Measurements from ENCODE around the gene BCR. TPM values are rescaled to one million over a fixed set of nuclear protein-coding genes. Genes with fewer than 3 reads are reported as not detected.

Gene BCR
- total and polyA plus RNA-seq, 2 donors = 17.9 to 22.8 TPM

GRCh38 chr22:23147617-23148387, 32.5 kb upstream of the BCR start:
- Histone ChIP-seq H3K9me3 (ENCODE audit: control insufficient read depth in 2 of 2, insufficient read depth in 1 of 2, low read length in 1 of 2) (no peaks in the 10 kb centered on the region), H3K27me3 (ENCODE audit: control insufficient read depth in 2 of 2, insufficient read depth in 1 of 2, low read length in 1 of 2) (peaks cover 0 to 9% of the 10 kb centered on the region in 2 donors), H3K36me3 (ENCODE audit: control insufficient read depth in 2 of 2, insufficient read depth in 2 of 2, low read length in 1 of 2) (no peaks in the 10 kb centered on the region), H3K4me1 (ENCODE audit: control insufficient read depth in 2 of 2, insufficient read depth in 2 of 2, low read length in 2 of 2) (peaks cover 13 to 40% of the 10 kb centered on the region in 2 donors), H3K4me3 (ENCODE audit: low read length in 2 of 2) (no peak overlapping the region), H3K27ac (ENCODE audit: low read depth in 1 of 2, low read length in 1 of 2) (no peak overlapping the region)
- WGBS = 86% methylated on average over 6 of the region's 6 CpGs
- DNase-seq (ENCODE audit: low read depth in 6 of 9, low spot score in 9 of 9) = no peak

- Histone ChIP-seq H3K36me3 (ENCODE audit: control insufficient read depth in 2 of 2, insufficient read depth in 2 of 2, low read length in 1 of 2) (no peaks in the 10 kb centered on the region), H3K27ac (ENCODE audit: low read depth in 1 of 2, low read length in 1 of 2) (no peak overlapping the region), H3K27me3 (ENCODE audit: control insufficient read depth in 2 of 2, insufficient read depth in 1 of 2, low read length in 1 of 2) (peaks cover 0 to 9% of the 10 kb centered on the region in 2 donors), H3K4me1 (ENCODE audit: control insufficient read depth in 2 of 2, insufficient read depth in 2 of 2, low read length in 2 of 2) (peaks cover 6 to 47% of the 10 kb centered on the region in 2 donors), H3K4me3 (ENCODE audit: low read length in 2 of 2) (no peak overlapping the region), H3K9me3 (ENCODE audit: control insufficient read depth in 2 of 2, insufficient read depth in 1 of 2, low read length in 1 of 2) (no peaks in the 10 kb centered on the region)
- DNase-seq (ENCODE audit: low read depth in 6 of 9, low spot score in 9 of 9) = no peak
- 93% methylated on average over 15 of the region's 15 CpGs for WGBS
These were observed 30.5 kb upstream of the BCR start for GRCh38 chr22:23149743-23150238.

DNA sequence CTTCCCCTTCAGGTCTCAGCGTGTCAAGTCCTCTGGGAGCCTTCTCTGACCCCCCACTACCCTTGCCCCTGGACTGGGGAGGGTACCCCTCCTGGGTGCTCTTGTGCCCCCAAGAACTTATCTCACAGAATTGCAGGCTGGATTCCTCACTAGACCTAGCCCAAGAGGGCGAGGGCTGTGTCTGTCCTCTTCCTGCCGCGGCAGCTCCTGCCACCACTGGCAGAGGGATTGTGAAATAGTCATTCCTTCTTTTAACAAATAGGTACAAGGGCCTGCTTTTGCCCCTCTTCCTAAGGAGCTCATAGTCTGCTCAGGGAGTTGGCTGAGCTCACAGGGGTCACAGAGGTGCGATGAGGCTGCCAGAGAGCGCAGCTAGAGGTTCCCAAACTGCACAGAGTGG, 29.5 kb upstream of the BCR start:
- peaks cover 0 to 37% of the 10 kb centered on the region in 2 donors for H3K4me1 ChIP-seq (ENCODE audit: control insufficient read depth in 2 of 2, insufficient read depth in 2 of 2, low read length in 2 of 2)
- DNase-seq (ENCODE audit: low read depth in 6 of 9, low spot score in 9 of 9) = no peak
- WGBS = 98% methylated on average over 6 of the region's 6 CpGs

DNA sequence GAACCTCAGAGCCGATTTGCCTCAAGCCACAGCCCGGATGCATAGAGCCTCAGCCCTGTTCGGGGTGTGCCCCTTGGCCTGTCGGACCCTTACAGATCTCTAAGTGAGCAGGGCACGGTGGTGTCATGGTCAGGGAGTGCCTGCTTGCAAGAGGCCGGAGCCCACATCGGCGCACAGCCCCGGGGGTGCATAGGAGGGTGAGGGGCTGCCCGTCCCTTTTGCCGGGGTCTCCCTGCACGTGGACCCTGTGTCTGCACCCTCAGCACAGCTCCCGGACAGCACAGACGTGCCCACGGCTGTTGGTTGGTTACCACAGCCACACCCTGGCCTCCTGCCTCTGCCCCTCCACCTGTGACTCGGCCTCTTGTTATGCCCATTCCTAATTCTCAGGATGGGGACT, 28.5 kb upstream of the BCR start:
- Histone ChIP-seq H3K27ac (ENCODE audit: low read depth in 1 of 2, low read length in 1 of 2) (no peak overlapping the region), H3K36me3 (ENCODE audit: control insufficient read depth in 2 of 2, insufficient read depth in 2 of 2, low read length in 1 of 2) (no peaks in the 10 kb centered on the region), H3K4me1 (ENCODE audit: control insufficient read depth in 2 of 2, insufficient read depth in 2 of 2, low read length in 2 of 2) (peaks cover 0 to 35% of the 10 kb centered on the region in 2 donors), H3K9me3 (ENCODE audit: control insufficient read depth in 2 of 2, insufficient read depth in 1 of 2, low read length in 1 of 2) (no peaks in the 10 kb centered on the region), H3K27me3 (ENCODE audit: control insufficient read depth in 2 of 2, insufficient read depth in 1 of 2, low read length in 1 of 2) (no peaks in the 10 kb centered on the region), H3K4me3 (ENCODE audit: low read length in 2 of 2) (no peak overlapping the region)
- WGBS = 93% methylated on average over 16 of the region's 16 CpGs
- no peak for DNase-seq (ENCODE audit: low read depth in 6 of 9, low spot score in 9 of 9)

More for the DNA sequence above, 29.5 kb upstream of the BCR start:
- no peak overlapping the region for H3K4me3 ChIP-seq (ENCODE audit: low read length in 2 of 2)
- no peaks in the 10 kb centered on the region for H3K9me3 ChIP-seq (ENCODE audit: control insufficient read depth in 2 of 2, insufficient read depth in 1 of 2, low read length in 1 of 2)
- H3K27ac ChIP-seq (ENCODE audit: low read depth in 1 of 2, low read length in 1 of 2) = no peak overlapping the region
- H3K27me3 ChIP-seq (ENCODE audit: control insufficient read depth in 2 of 2, insufficient read depth in 1 of 2, low read length in 1 of 2) = peaks cover 0 to 4% of the 10 kb centered on the region in 2 donors
- no peaks in the 10 kb centered on the region for H3K36me3 ChIP-seq (ENCODE audit: control insufficient read depth in 2 of 2, insufficient read depth in 2 of 2, low read length in 1 of 2)

GRCh38 chr22:23152238-23153114, 27.8 kb upstream of the BCR start:
- H3K4me1 ChIP-seq (ENCODE audit: control insufficient read depth in 2 of 2, insufficient read depth in 2 of 2, low read length in 2 of 2) = peaks cover 0 to 35% of the 10 kb centered on the region in 2 donors
- no peak overlapping the region for H3K4me3 ChIP-seq (ENCODE audit: low read length in 2 of 2)
- H3K27ac ChIP-seq (ENCODE audit: low read depth in 1 of 2, low read length in 1 of 2) = peak overlapping the region in 1 of 2 donors; percentile 17
- H3K9me3 ChIP-seq (ENCODE audit: control insufficient read depth in 2 of 2, insufficient read depth in 1 of 2, low read length in 1 of 2) = no peaks in the 10 kb centered on the region
- DNase-seq (ENCODE audit: low read depth in 6 of 9, low spot score in 9 of 9) = no peak
- H3K36me3 ChIP-seq (ENCODE audit: control insufficient read depth in 2 of 2, insufficient read depth in 2 of 2, low read length in 1 of 2) = no peaks in the 10 kb centered on the region
- WGBS = 94% methylated on average over 19 of the region's 19 CpGs
- no peaks in the 10 kb centered on the region for H3K27me3 ChIP-seq (ENCODE audit: control insufficient read depth in 2 of 2, insufficient read depth in 1 of 2, low read length in 1 of 2)

GRCh38 chr22:23153994-23154393, 26.3 kb upstream of the BCR start:
- Histone ChIP-seq H3K27me3 (ENCODE audit: control insufficient read depth in 2 of 2, insufficient read depth in 1 of 2, low read length in 1 of 2) (no peaks in the 10 kb centered on the region), H3K4me1 (ENCODE audit: control insufficient read depth in 2 of 2, insufficient read depth in 2 of 2, low read length in 2 of 2) (peaks cover 0 to 28% of the 10 kb centered on the region in 2 donors), H3K9me3 (ENCODE audit: control insufficient read depth in 2 of 2, insufficient read depth in 1 of 2, low read length in 1 of 2) (no peaks in the 10 kb centered on the region), H3K36me3 (ENCODE audit: control insufficient read depth in 2 of 2, insufficient read depth in 2 of 2, low read length in 1 of 2) (no peaks in the 10 kb centered on the region), H3K27ac (ENCODE audit: low read depth in 1 of 2, low read length in 1 of 2) (peak overlapping the region in 1 of 2 donors; percentile 11), H3K4me3 (ENCODE audit: low read length in 2 of 2) (no peak overlapping the region)
- WGBS = 96% methylated on average over 7 of the region's 7 CpGs
- DNase-seq (ENCODE audit: low read depth in 6 of 9, low spot score in 9 of 9) = no peak

GRCh38 chr22:23154461-23154860, 25.8 kb upstream of the BCR start:
- 97% methylated on average over 5 of the region's 5 CpGs for WGBS
- Histone ChIP-seq H3K27me3 (ENCODE audit: control insufficient read depth in 2 of 2, insufficient read depth in 1 of 2, low read length in 1 of 2) (no peaks in the 10 kb centered on the region), H3K27ac (ENCODE audit: low read depth in 1 of 2, low read length in 1 of 2) (no peak overlapping the region), H3K4me3 (ENCODE audit: low read length in 2 of 2) (no peak overlapping the region), H3K36me3 (ENCODE audit: control insufficient read depth in 2 of 2, insufficient read depth in 2 of 2, low read length in 1 of 2) (no peaks in the 10 kb centered on the region), H3K4me1 (ENCODE audit: control insufficient read depth in 2 of 2, insufficient read depth in 2 of 2, low read length in 2 of 2) (peaks cover 0 to 25% of the 10 kb centered on the region in 2 donors), H3K9me3 (ENCODE audit: control insufficient read depth in 2 of 2, insufficient read depth in 1 of 2, low read length in 1 of 2) (no peaks in the 10 kb centered on the region)
- DNase-seq (ENCODE audit: low read depth in 6 of 9, low spot score in 9 of 9) = no peak

- 98% methylated on average over 3 of the region's 3 CpGs for WGBS
- Histone ChIP-seq H3K4me3 (ENCODE audit: low read length in 2 of 2) (no peak overlapping the region), H3K4me1 (ENCODE audit: control insufficient read depth in 2 of 2, insufficient read depth in 2 of 2, low read length in 2 of 2) (peaks cover 0 to 23% of the 10 kb centered on the region in 2 donors), H3K9me3 (ENCODE audit: control insufficient read depth in 2 of 2, insufficient read depth in 1 of 2, low read length in 1 of 2) (no peaks in the 10 kb centered on the region), H3K36me3 (ENCODE audit: control insufficient read depth in 2 of 2, insufficient read depth in 2 of 2, low read length in 1 of 2) (no peaks in the 10 kb centered on the region), H3K27ac (ENCODE audit: low read depth in 1 of 2, low read length in 1 of 2) (no peak overlapping the region), H3K27me3 (ENCODE audit: control insufficient read depth in 2 of 2, insufficient read depth in 1 of 2, low read length in 1 of 2) (no peaks in the 10 kb centered on the region)
- DNase-seq (ENCODE audit: low read depth in 6 of 9, low spot score in 9 of 9) = no peak
These were observed 25.2 kb upstream of the BCR start for GRCh38 chr22:23155143-23155542.

- WGBS = 98% methylated on average over 9 of the region's 9 CpGs
- Histone ChIP-seq H3K9me3 (ENCODE audit: control insufficient read depth in 2 of 2, insufficient read depth in 1 of 2, low read length in 1 of 2) (no peaks in the 10 kb centered on the region), H3K4me1 (ENCODE audit: control insufficient read depth in 2 of 2, insufficient read depth in 2 of 2, low read length in 2 of 2) (peaks cover 0 to 23% of the 10 kb centered on the region in 2 donors), H3K27ac (ENCODE audit: low read depth in 1 of 2, low read length in 1 of 2) (no peak overlapping the region), H3K27me3 (ENCODE audit: control insufficient read depth in 2 of 2, insufficient read depth in 1 of 2, low read length in 1 of 2) (no peaks in the 10 kb centered on the region), H3K36me3 (ENCODE audit: control insufficient read depth in 2 of 2, insufficient read depth in 2 of 2, low read length in 1 of 2) (no peaks in the 10 kb centered on the region), H3K4me3 (ENCODE audit: low read length in 2 of 2) (no peak overlapping the region)
- DNase-seq (ENCODE audit: low read depth in 6 of 9, low spot score in 9 of 9) = no peak
These were observed 24.5 kb upstream of the BCR start for GRCh38 chr22:23155831-23156230.
